ENCODE results near the gene HK2.
A peak's percentile ranks its signal among the peaks of the same experiment; 100 is the strongest.
"Not testable (repeated sequence)": the region's sequence is repeated elsewhere in the genome, so short reads cannot be mapped to it uniquely, and the experiment has no call there.

HK2 gene

GRCh38 chr2:74894272-74894981 lies 60.5 kb downstream of the HK2 start:
- Histone ChIP-seq H3K36me3 (ENCODE audit: insufficient read depth, low read length) (peaks cover 42% of the 10 kb centered on the region), H3K4me1 (ENCODE audit: insufficient read depth, low read length) (no peaks in the 10 kb centered on the region), H3K27ac (ENCODE audit: low read length) (no peak overlapping the region), H3K9ac (ENCODE audit: low read depth, low read length) (no peak overlapping the region), H2AFZ (ENCODE audit: low read depth, low read length) (no peak overlapping the region), H3K4me3 (ENCODE audit: low read depth in 1 of 2, low read length in 2 of 2) (no peak overlapping the region), H3K79me2 (ENCODE audit: insufficient read depth, low read length) (no peaks in the 10 kb centered on the region), H4K20me1 (ENCODE audit: insufficient read depth, low read length) (no peaks in the 10 kb centered on the region), H3K27me3 (ENCODE audit: insufficient read depth, low read length, poor library complexity) (no peaks in the 10 kb centered on the region), H3K9me3 (ENCODE audit: insufficient read depth, low read length, severe bottlenecking) (no peaks in the 10 kb centered on the region), H3K4me2 (ENCODE audit: insufficient read depth, low read length) (no peak overlapping the region)
- peak; percentile 39; the same call in 1 of the 3 replicates for ATAC-seq (ENCODE audit: insufficient read depth, low read depth)
- no peak for DNase-seq
- TF ChIP-seq CTCF (IDR thresholded peaks at IDR 0.05; ENCODE audit: borderline replicate concordance, extremely low read depth, low read length, poor library complexity, severe bottlenecking), result no peak
- no peak for TF ChIP-seq EZH2 (IDR thresholded peaks at IDR 0.05; ENCODE audit: borderline replicate concordance, low read depth, low read length, severe bottlenecking)

- no peak overlapping the region for H3K4me2 ChIP-seq (ENCODE audit: insufficient read depth, low read length)
- H3K4me3 ChIP-seq (ENCODE audit: low read depth in 1 of 2, low read length in 2 of 2), result no peak overlapping the region
- no peaks in the 10 kb centered on the region for H3K4me1 ChIP-seq (ENCODE audit: insufficient read depth, low read length)
- no peaks in the 10 kb centered on the region for H3K9me3 ChIP-seq (ENCODE audit: insufficient read depth, low read length, severe bottlenecking)
- H3K79me2 ChIP-seq (ENCODE audit: insufficient read depth, low read length), result no peaks in the 10 kb centered on the region
- H3K36me3 ChIP-seq (ENCODE audit: insufficient read depth, low read length), result peaks cover 36% of the 10 kb centered on the region
- TF ChIP-seq CTCF (IDR thresholded peaks at IDR 0.05; ENCODE audit: borderline replicate concordance, extremely low read depth, low read length, poor library complexity, severe bottlenecking) (no peak), EZH2 (IDR thresholded peaks at IDR 0.05; ENCODE audit: borderline replicate concordance, low read depth, low read length, severe bottlenecking) (no peak)
- no peaks in the 10 kb centered on the region for H4K20me1 ChIP-seq (ENCODE audit: insufficient read depth, low read length)
- no peaks in the 10 kb centered on the region for H3K27me3 ChIP-seq (ENCODE audit: insufficient read depth, low read length, poor library complexity)
- no peak overlapping the region for H2AFZ ChIP-seq (ENCODE audit: low read depth, low read length)
- DNase-seq, result no peak
- H3K27ac ChIP-seq (ENCODE audit: low read length), result no peak overlapping the region
- H3K9ac ChIP-seq (ENCODE audit: low read depth, low read length), result no peak overlapping the region
- ATAC-seq (ENCODE audit: insufficient read depth, low read depth), result no peak
These were observed 61.1 kb downstream of the HK2 start for GRCh38 chr2:74895001-74895400.

- TF ChIP-seq EZH2 (IDR thresholded peaks at IDR 0.05; ENCODE audit: borderline replicate concordance, low read depth, low read length, severe bottlenecking) (no peak), CTCF (IDR thresholded peaks at IDR 0.05; ENCODE audit: borderline replicate concordance, extremely low read depth, low read length, poor library complexity, severe bottlenecking) (no peak)
- no peak overlapping the region for H3K27ac ChIP-seq (ENCODE audit: low read length)
- H3K36me3 ChIP-seq (ENCODE audit: insufficient read depth, low read length), result peaks cover 24% of the 10 kb centered on the region
- no peaks in the 10 kb centered on the region for H3K4me1 ChIP-seq (ENCODE audit: insufficient read depth, low read length)
- no peaks in the 10 kb centered on the region for H3K27me3 ChIP-seq (ENCODE audit: insufficient read depth, low read length, poor library complexity)
- no peak overlapping the region for H3K4me3 ChIP-seq (ENCODE audit: low read depth in 1 of 2, low read length in 2 of 2)
- H3K9me3 ChIP-seq (ENCODE audit: insufficient read depth, low read length, severe bottlenecking), result no peaks in the 10 kb centered on the region
- H4K20me1 ChIP-seq (ENCODE audit: insufficient read depth, low read length), result no peaks in the 10 kb centered on the region
- ATAC-seq (ENCODE audit: insufficient read depth, low read depth) (no peak), DNase-seq (no peak)
- H2AFZ ChIP-seq (ENCODE audit: low read depth, low read length), result no peak overlapping the region
- no peaks in the 10 kb centered on the region for H3K79me2 ChIP-seq (ENCODE audit: insufficient read depth, low read length)
- no peak overlapping the region for H3K9ac ChIP-seq (ENCODE audit: low read depth, low read length)
- H3K4me2 ChIP-seq (ENCODE audit: insufficient read depth, low read length), result no peak overlapping the region
These were observed 62.3 kb downstream of the HK2 start for GRCh38 chr2:74896232-74896631.

- H2AFZ ChIP-seq (ENCODE audit: low read depth, low read length); H3K27ac ChIP-seq (ENCODE audit: low read length); H3K4me2 ChIP-seq (ENCODE audit: insufficient read depth, low read length); H3K4me3 ChIP-seq (ENCODE audit: low read depth in 1 of 2, low read length in 2 of 2); H3K9me3 ChIP-seq (ENCODE audit: insufficient read depth, low read length, severe bottlenecking); H3K79me2 ChIP-seq (ENCODE audit: insufficient read depth, low read length); DNase-seq; H3K36me3 ChIP-seq (ENCODE audit: insufficient read depth, low read length); ATAC-seq (ENCODE audit: insufficient read depth, low read depth); H4K20me1 ChIP-seq (ENCODE audit: insufficient read depth, low read length); H3K27me3 ChIP-seq (ENCODE audit: insufficient read depth, low read length, poor library complexity); H3K9ac ChIP-seq (ENCODE audit: low read depth, low read length); H3K4me1 ChIP-seq (ENCODE audit: insufficient read depth, low read length): not testable (repeated sequence)
These were observed 66.3 kb downstream of the HK2 start for GRCh38 chr2:74900225-74900624.

All from DND-41 (cell line).